H4 (cell line): ENCODE results near the gene SAMD4A. TPM values are rescaled to one million over a fixed set of nuclear protein-coding genes. Genes with fewer than 3 reads are reported as not detected.
A peak's percentile ranks its signal among the peaks of the same experiment; 100 is the strongest.
"Not testable (repeated sequence)": the region's sequence is repeated elsewhere in the genome, so short reads cannot be mapped to it uniquely, and the experiment has no call there.

Experiments
- DNase-seq: peaks from one replicate; pipeline ENCODE4 v3.0.0-alpha.2; 2015; ENCODE audit warnings: low spot score
- total RNA-seq: library from RNA; depleted of rRNA; stranded (reverse); fragments of >200 nt; shearing (Covaris generic); gene quantifications from 2 replicates; pipeline ENCODE4 v1.2.3, GENCODE V29; 2014

The SAMD4A gene
- total RNA-seq, 1 experiment from 2014 or later, result 1.8 TPM

GRCh38 chr14:54728700-54729527 is 162.0 kb downstream of the SAMD4A start:
- no peak for DNase-seq

- DNase-seq, result peak; percentile 28
Measured at GRCh38 chr14:54730156-54730961, 163.4 kb downstream of the SAMD4A start.

- no peak for DNase-seq
Measured at GRCh38 chr14:54734966-54735365, 168.0 kb downstream of the SAMD4A start.

- no peak for DNase-seq
Measured at GRCh38 chr14:54735424-54735823, 168.5 kb downstream of the SAMD4A start.

GRCh38 chr14:54737132-54737711 is 170.3 kb downstream of the SAMD4A start:
- peak; percentile 65 for DNase-seq

- DNase-seq, result no peak
Measured at GRCh38 chr14:54738009-54738408, 171.1 kb downstream of the SAMD4A start.

GRCh38 chr14:54739514-54739913 is 172.6 kb downstream of the SAMD4A start:
- DNase-seq, result no peak

- no peak for DNase-seq
Measured at GRCh38 chr14:54742492-54743350, 175.8 kb downstream of the SAMD4A start.

- DNase-seq, result no peak
Measured at GRCh38 chr14:54743382-54743781, 176.5 kb downstream of the SAMD4A start.

GRCh38 chr14:54746019-54746418 is 179.1 kb downstream of the SAMD4A start:
- no peak for DNase-seq

GRCh38 chr14:54747616-54748015 is 180.7 kb downstream of the SAMD4A start:
- no peak for DNase-seq

- no peak for DNase-seq
Measured at GRCh38 chr14:54749180-54749579, 182.3 kb downstream of the SAMD4A start.

- no peak for DNase-seq
Measured at GRCh38 chr14:54749727-54750126, 182.8 kb downstream of the SAMD4A start.

- DNase-seq, result not testable (repeated sequence)
Measured at GRCh38 chr14:54752611-54753010, 185.7 kb downstream of the SAMD4A start.

- DNase-seq, result not testable (repeated sequence)
Measured at GRCh38 chr14:54753396-54753795, 186.5 kb downstream of the SAMD4A start.

- DNase-seq, result no peak
Measured at GRCh38 chr14:54754116-54754622, 187.2 kb downstream of the SAMD4A start.

- no peak for DNase-seq
Measured at GRCh38 chr14:54754623-54755386, 187.9 kb downstream of the SAMD4A start.

- no peak for DNase-seq
Measured at GRCh38 chr14:54756656-54757392, 189.9 kb downstream of the SAMD4A start.

- no peak for DNase-seq
Measured at GRCh38 chr14:54758041-54758440, 191.1 kb downstream of the SAMD4A start.
